SK-N-SH (cell line): ENCODE measurements around the gene NPIPB2.
"Not testable (repeated sequence)": the region's sequence is repeated elsewhere in the genome, so short reads cannot be mapped to it uniquely, and the experiment has no call there.

Experiments
- CHD2 ChIP-seq: fragments of 150-350 bp; IDR thresholded peaks from 2 replicates; pipeline ENCODE4 v1.6.1; 2018; ENCODE audit warnings: low read length; ENCODE audit not compliant: partially characterized antibody
- CTCF ChIP-seq: fragments of 200-600 bp; sonication (generic); IDR thresholded peaks from 2 replicates; pipeline ENCODE4 v1.6.1; 2017; ENCODE audit warnings: antibody characterized with exemption, mild to moderate bottlenecking, moderate library complexity
- EP300 ChIP-seq, 2 experiments: IDR thresholded peaks; 2 replicates each; pipeline versions ENCODE4 v1.4.0 to v1.6.1; 2012; ENCODE audit warnings: borderline replicate concordance in 1 of 2, low read depth in 1 of 2, low read length in 1 of 2
- GABPA ChIP-seq: IDR thresholded peaks from 2 replicates; pipeline ENCODE4 v1.4.0; 2012; ENCODE audit warnings: low read depth, mild to moderate bottlenecking
- MAX ChIP-seq: IDR thresholded peaks from 2 replicates; pipeline ENCODE4 v1.4.0; 2012; ENCODE audit warnings: low read depth
- POLR2AphosphoS5 ChIP-seq: IDR thresholded peaks from 2 replicates; pipeline ENCODE4 v1.6.1; 2012; ENCODE audit warnings: low read depth, low read length
- RAD21 ChIP-seq: IDR thresholded peaks from 2 replicates; pipeline ENCODE4 v1.6.1; 2012; ENCODE audit warnings: mild to moderate bottlenecking, low read length
- REST ChIP-seq: IDR thresholded peaks from 2 replicates; pipeline ENCODE4 v1.6.1; 2012; ENCODE audit warnings: mild to moderate bottlenecking, low read depth, low read length, moderate library complexity
- SIN3A ChIP-seq: IDR thresholded peaks from 2 replicates; pipeline ENCODE4 v1.6.1; 2012; ENCODE audit warnings: low read depth, mild to moderate bottlenecking, low read length, moderate library complexity, borderline replicate concordance
- SMC3 ChIP-seq: IDR thresholded peaks from 2 replicates; pipeline ENCODE4 v1.6.1; 2012; ENCODE audit warnings: low read depth, low read length, improper control_type of control experiment
- TCF12 ChIP-seq: IDR thresholded peaks from 2 replicates; pipeline ENCODE4 v1.4.0; 2012
- USF1 ChIP-seq: IDR thresholded peaks from 2 replicates; pipeline ENCODE4 v1.4.0; 2012; ENCODE audit warnings: low read depth, borderline replicate concordance
- USF2 ChIP-seq: fragments of 150-350 bp; IDR thresholded peaks from 2 replicates; pipeline ENCODE4 v1.6.1; 2017; ENCODE audit warnings: antibody characterized with exemption, low read length, low read depth, borderline replicate concordance
- YY1 ChIP-seq: IDR thresholded peaks from 2 replicates; pipeline ENCODE4 v1.4.0; 2012; ENCODE audit warnings: low read depth, mild to moderate bottlenecking

GRCh38 chr16:11924046-11924445 is 17.8 kb downstream of the NPIPB2 start:
- not testable (repeated sequence) for TF ChIP-seq CTCF; GABPA; MAX; TCF12; EP300 (IDR thresholded peaks at IDR 0.05; ENCODE audit: borderline replicate concordance in 1 of 2, low read depth in 1 of 2, low read length in 1 of 2); USF2; USF1; SIN3A; POLR2AphosphoS5; YY1; REST; SMC3; RAD21; CHD2
